Panc1 (cell line): ENCODE data around the gene TSHZ1. TPM values are rescaled to one million over a fixed set of nuclear protein-coding genes. Genes with fewer than 3 reads are reported as not detected.

Source experiments
- ATAC-seq: fragments of 200-7000 bp; cut with Tn5 transposase; 2 replicates; pipeline ENCODE4 v1.9.1; 2020; ENCODE audit warnings: mild to moderate bottlenecking, moderate library complexity
- BruUV-seq: library from RNA; stranded (reverse); fragments of 400-500 nt; replicated peaks from 2 replicates; lab custom pipeline; 2021; lab: Mats Ljungman, UMichigan
- CTCF ChIA-PET: fragments of 300-600 bp; sonication (Branson Sonifier 250); formaldehyde crosslinking; loops from one replicate; lab custom pipeline; 2022; ENCODE audit warnings: antibody characterized with exemption; lab: Charles Lee
- POLR2A ChIA-PET: fragments of 300-600 bp; sonication (Branson Sonifier 250); formaldehyde crosslinking; loops from one replicate; lab custom pipeline; 2022; ENCODE audit warnings: antibody characterized with exemption; lab: Charles Lee
- DNase-seq: peaks from one replicate; pipeline ENCODE4 v3.0.0-alpha.2; 2010; ENCODE audit warnings: low read depth, low spot score
- H3K27ac ChIP-seq: 2 replicates; pipeline ENCODE4 v1.5.1; 2011; ENCODE audit warnings: mild to moderate bottlenecking, low read length, inconsistent platforms
- H3K27me3 ChIP-seq: fragments of 200-500 bp; sonication (Bioruptor generic); 2 replicates; pipeline ENCODE4 v1.6.0; 2014; ENCODE audit warnings: low read length, inconsistent platforms; ENCODE audit not compliant: control insufficient read depth, insufficient read depth
- H3K36me3 ChIP-seq: fragments of 200-500 bp; sonication (Bioruptor generic); 2 replicates; pipeline ENCODE4 v1.5.1; 2014; ENCODE audit warnings: inconsistent platforms, mild to moderate bottlenecking, low read length, moderate library complexity; ENCODE audit not compliant: control insufficient read depth, insufficient read depth
- H3K4me1 ChIP-seq: 2 replicates; pipeline ENCODE4 v1.5.1; 2011; ENCODE audit warnings: inconsistent platforms, mild to moderate bottlenecking, low read length, moderate library complexity; ENCODE audit not compliant: control insufficient read depth, insufficient read depth
- H3K4me3 ChIP-seq, 2 experiments: 2 replicates each; pipeline ENCODE4 v1.5.1; 2011 to 2012; ENCODE audit warnings: low read depth in 2 of 2, low read length in 2 of 2, mild to moderate bottlenecking in 2 of 2, inconsistent platforms in 1 of 2, moderate library complexity in 1 of 2
- H3K9me3 ChIP-seq: fragments of 200-500 bp; sonication (Bioruptor generic); 2 replicates; pipeline ENCODE4 v1.5.1; 2014; ENCODE audit warnings: low read depth, mild to moderate bottlenecking, inconsistent platforms, low read length, moderate library complexity; ENCODE audit not compliant: control insufficient read depth, insufficient read depth
- POLR2AphosphoS5 ChIP-seq: IDR thresholded peaks from 2 replicates; pipeline ENCODE4 v1.6.1; 2012; ENCODE audit warnings: mild to moderate bottlenecking, low read depth, low read length, moderate library complexity
- SIN3A ChIP-seq: IDR thresholded peaks from 2 replicates; pipeline ENCODE4 v1.6.1; 2012; ENCODE audit warnings: low read depth, mild to moderate bottlenecking, low read length, moderate library complexity, borderline replicate concordance; ENCODE audit not compliant: insufficient read depth
- TCF7L2 ChIP-seq: IDR thresholded peaks from 2 replicates; pipeline ENCODE4 v1.6.1; 2011; ENCODE audit warnings: mild to moderate bottlenecking, low read depth, low read length, inconsistent platforms
- in situ Hi-C: cut with HindIII; loops from 2 replicates; pipeline ENCODE4 v1.10.0; 2016; ENCODE audit warnings: low sequenced_read_pairs, low pct_unique_long_range_greater_than_20kb
- intact Hi-C: fragments of 100-400 bp; cut with micrococcal nuclease; formaldehyde crosslinking; loops from one replicate; pipeline ENCODE4 v1.10.0; 2022; ENCODE audit not compliant: unreplicated experiment
- total RNA-seq: library from RNA; stranded (reverse); gene quantifications from one replicate; pipeline ENCODE4 v1.2.1, GENCODE V29; 2021; ENCODE audit not compliant: unreplicated experiment
- TF ChIP-seq, protein P1 (sequence below): fragments of 450-650 bp; IDR thresholded peaks from 2 replicates; pipeline ENCODE4 v1.5.1; 2017; ENCODE audit warnings: mild to moderate bottlenecking
- TF ChIP-seq, protein P2 (sequence below), 2 experiments: IDR thresholded peaks; 2 replicates each; pipeline ENCODE4 v1.6.1; 2011 to 2012; ENCODE audit warnings: low read depth in 2 of 2, control low read depth in 1 of 2, low read length in 1 of 2, mild to moderate bottlenecking in 1 of 2, moderate library complexity in 1 of 2; ENCODE audit not compliant: insufficient read depth in 1 of 2

The TSHZ1 gene
- total RNA-seq, 1 experiment from 2014 or later = 10.0 TPM

- DNase-seq = no peak
- in situ Hi-C loops = no loop called here
- H3K4me3 ChIP-seq = no peak overlapping the region
- ChIA-PET CTCF (interaction anchor here (0.7 kb wide), 1 partner anchor 60 kb away, joined by 4 read pairs; no protein-coding TSS in a partner anchor), POLR2A (interaction anchor here (0.6 kb wide), 1 partner anchor 317 kb away, joined by 3 read pairs; no protein-coding TSS in a partner anchor)
- no peak overlapping the region for H3K27ac ChIP-seq
- no peaks in the 10 kb centered on the region for H3K36me3 ChIP-seq
- no peak for TF ChIP-seq POLR2AphosphoS5
- no peak for TF ChIP-seq TCF7L2
- TF ChIP-seq, protein P1, sequence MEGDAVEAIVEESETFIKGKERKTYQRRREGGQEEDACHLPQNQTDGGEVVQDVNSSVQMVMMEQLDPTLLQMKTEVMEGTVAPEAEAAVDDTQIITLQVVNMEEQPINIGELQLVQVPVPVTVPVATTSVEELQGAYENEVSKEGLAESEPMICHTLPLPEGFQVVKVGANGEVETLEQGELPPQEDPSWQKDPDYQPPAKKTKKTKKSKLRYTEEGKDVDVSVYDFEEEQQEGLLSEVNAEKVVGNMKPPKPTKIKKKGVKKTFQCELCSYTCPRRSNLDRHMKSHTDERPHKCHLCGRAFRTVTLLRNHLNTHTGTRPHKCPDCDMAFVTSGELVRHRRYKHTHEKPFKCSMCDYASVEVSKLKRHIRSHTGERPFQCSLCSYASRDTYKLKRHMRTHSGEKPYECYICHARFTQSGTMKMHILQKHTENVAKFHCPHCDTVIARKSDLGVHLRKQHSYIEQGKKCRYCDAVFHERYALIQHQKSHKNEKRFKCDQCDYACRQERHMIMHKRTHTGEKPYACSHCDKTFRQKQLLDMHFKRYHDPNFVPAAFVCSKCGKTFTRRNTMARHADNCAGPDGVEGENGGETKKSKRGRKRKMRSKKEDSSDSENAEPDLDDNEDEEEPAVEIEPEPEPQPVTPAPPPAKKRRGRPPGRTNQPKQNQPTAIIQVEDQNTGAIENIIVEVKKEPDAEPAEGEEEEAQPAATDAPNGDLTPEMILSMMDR = no peak
- no peak for TF ChIP-seq SIN3A
- TF ChIP-seq, protein P2, sequence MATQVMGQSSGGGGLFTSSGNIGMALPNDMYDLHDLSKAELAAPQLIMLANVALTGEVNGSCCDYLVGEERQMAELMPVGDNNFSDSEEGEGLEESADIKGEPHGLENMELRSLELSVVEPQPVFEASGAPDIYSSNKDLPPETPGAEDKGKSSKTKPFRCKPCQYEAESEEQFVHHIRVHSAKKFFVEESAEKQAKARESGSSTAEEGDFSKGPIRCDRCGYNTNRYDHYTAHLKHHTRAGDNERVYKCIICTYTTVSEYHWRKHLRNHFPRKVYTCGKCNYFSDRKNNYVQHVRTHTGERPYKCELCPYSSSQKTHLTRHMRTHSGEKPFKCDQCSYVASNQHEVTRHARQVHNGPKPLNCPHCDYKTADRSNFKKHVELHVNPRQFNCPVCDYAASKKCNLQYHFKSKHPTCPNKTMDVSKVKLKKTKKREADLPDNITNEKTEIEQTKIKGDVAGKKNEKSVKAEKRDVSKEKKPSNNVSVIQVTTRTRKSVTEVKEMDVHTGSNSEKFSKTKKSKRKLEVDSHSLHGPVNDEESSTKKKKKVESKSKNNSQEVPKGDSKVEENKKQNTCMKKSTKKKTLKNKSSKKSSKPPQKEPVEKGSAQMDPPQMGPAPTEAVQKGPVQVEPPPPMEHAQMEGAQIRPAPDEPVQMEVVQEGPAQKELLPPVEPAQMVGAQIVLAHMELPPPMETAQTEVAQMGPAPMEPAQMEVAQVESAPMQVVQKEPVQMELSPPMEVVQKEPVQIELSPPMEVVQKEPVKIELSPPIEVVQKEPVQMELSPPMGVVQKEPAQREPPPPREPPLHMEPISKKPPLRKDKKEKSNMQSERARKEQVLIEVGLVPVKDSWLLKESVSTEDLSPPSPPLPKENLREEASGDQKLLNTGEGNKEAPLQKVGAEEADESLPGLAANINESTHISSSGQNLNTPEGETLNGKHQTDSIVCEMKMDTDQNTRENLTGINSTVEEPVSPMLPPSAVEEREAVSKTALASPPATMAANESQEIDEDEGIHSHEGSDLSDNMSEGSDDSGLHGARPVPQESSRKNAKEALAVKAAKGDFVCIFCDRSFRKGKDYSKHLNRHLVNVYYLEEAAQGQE (IDR thresholded peaks at IDR 0.05; ENCODE audit: insufficient read depth in 1 of 2, low read depth in 2 of 2, low read length in 1 of 2) = no peak
- no peaks in the 10 kb centered on the region for H3K9me3 ChIP-seq
- ATAC-seq = no peak
- no peaks in the 10 kb centered on the region for H3K4me1 ChIP-seq
- intact Hi-C loops = no loop called here
- BruUV-seq = no TSS peak
- 0 out of 2 replicates have a peak, but pooled peaks cover 3% of the 10 kb centered on the region for H3K27me3 ChIP-seq
Observed at GRCh38 chr18:75307530-75307929, 96.9 kb downstream of the TSHZ1 start.

DNA sequence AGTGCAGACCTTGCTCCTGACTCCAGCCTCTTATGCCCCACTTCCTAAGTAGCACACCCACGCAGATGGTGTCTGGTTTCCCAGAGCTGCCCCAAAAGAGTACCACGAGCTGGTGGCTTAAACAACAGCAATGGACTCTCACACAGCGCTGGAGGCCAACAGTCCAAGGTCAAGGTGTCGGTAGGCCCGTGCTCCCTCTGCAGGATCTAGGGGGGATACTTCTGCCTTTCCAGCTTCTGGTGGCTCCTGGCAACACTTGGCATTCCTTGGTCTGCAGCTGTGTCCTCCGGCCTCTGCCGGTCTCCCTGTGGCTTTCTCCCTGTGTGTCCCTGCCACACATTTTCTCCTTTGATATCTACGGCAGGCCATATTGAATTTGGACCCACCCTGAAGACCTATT, 99.0 kb downstream of the TSHZ1 start:
- Histone ChIP-seq H3K27me3 (0 out of 2 replicates have a peak, but pooled peaks cover 3% of the 10 kb centered on the region), H3K9me3 (no peaks in the 10 kb centered on the region), H3K27ac (no peak overlapping the region), H3K36me3 (no peaks in the 10 kb centered on the region), H3K4me3 (no peak overlapping the region), H3K4me1 (no peaks in the 10 kb centered on the region)
- peak; percentile 43; the same call in 1 of the 2 replicates for ATAC-seq
- no peak for TF ChIP-seq TCF7L2
- DNase-seq = no peak
- no TSS peak for BruUV-seq
- POLR2A ChIA-PET = no interaction called here
- in situ Hi-C loops = no loop called here
- CTCF ChIA-PET = no interaction called here
- intact Hi-C loops = no loop called here

- TF ChIP-seq, protein P1 = no peak
- TF ChIP-seq, protein P2 (IDR thresholded peaks at IDR 0.05; ENCODE audit: insufficient read depth in 1 of 2, low read depth in 2 of 2, low read length in 1 of 2) = no peak
- TF ChIP-seq SIN3A = no peak
- no peak for TF ChIP-seq POLR2AphosphoS5
- no peak for TF ChIP-seq TCF7L2
- no TSS peak for BruUV-seq
- intact Hi-C loops = no loop called here
- Histone ChIP-seq H3K36me3 (no peaks in the 10 kb centered on the region), H3K9me3 (no peaks in the 10 kb centered on the region), H3K27me3 (0 out of 2 replicates have a peak, but pooled peaks cover 3% of the 10 kb centered on the region), H3K4me1 (no peaks in the 10 kb centered on the region), H3K4me3 (no peak overlapping the region), H3K27ac (no peak overlapping the region)
- ATAC-seq (no peak), DNase-seq (no peak)
- CTCF ChIA-PET = no interaction called here
- POLR2A ChIA-PET = no interaction called here
- in situ Hi-C loops = no loop called here
Observed at GRCh38 chr18:75314117-75314516, 103.5 kb downstream of the TSHZ1 start.
